Activated naive CD8-positive, alpha-beta T cell treated with anti-CD3 and anti-CD28 coated beads, Interleukin-2, amount 10 ng/mL, durations not matched to agents 7 days and 5 days (primary cell): ENCODE measurements around the gene EHBP1. TPM values are rescaled to one million over a fixed set of nuclear protein-coding genes. Genes with fewer than 3 reads are reported as not detected.

ENCODE experiments used
- total RNA-seq, 2 experiments: library from RNA; stranded (reverse); gene quantifications; one replicate each; pipeline ENCODE4 v1.2.3, GENCODE V29; 2021

Gene EHBP1
- total RNA-seq, 2 experiments from 2014 or later = 25.2 to 27.2 TPM

Other genes with a start within 250 kb of the EHBP1 start
- gene TMEM17, start 199.5 kb upstream of the EHBP1 start, total RNA-seq = not detected